Stomach (tissue), 4 donors: Measurements from ENCODE around the gene ZNF526.

ENCODE experiments used
- POLR2A ChIP-seq, 4 donors: fragments of 450-650 bp; IDR thresholded peaks; one replicate each; pipeline ENCODE4 v1.6.1; 2016; ENCODE audit warnings: antibody characterized with exemption in 4 of 4, control low read depth in 2 of 4, mild to moderate bottlenecking in 1 of 4, moderate library complexity in 1 of 4
- POLR2AphosphoS5 ChIP-seq, 3 donors: sonication (generic); formaldehyde crosslinking; IDR thresholded peaks; one replicate each; pipeline ENCODE4 v1.6.1; 2016; ENCODE audit warnings: antibody characterized with exemption in 3 of 3
- TF ChIP-seq, protein P1 (sequence below), 7 experiments: fragments of 450-650 bp in 4 of 7; fragments of 200-600 bp in 3 of 7; sonication (generic) in 3 of 7; IDR thresholded peaks; one replicate each; pipeline ENCODE4 v1.5.1; 2016 to 2019; ENCODE audit warnings: antibody characterized with exemption in 7 of 7, control low read depth in 2 of 7, mild to moderate bottlenecking in 1 of 7

DNA sequence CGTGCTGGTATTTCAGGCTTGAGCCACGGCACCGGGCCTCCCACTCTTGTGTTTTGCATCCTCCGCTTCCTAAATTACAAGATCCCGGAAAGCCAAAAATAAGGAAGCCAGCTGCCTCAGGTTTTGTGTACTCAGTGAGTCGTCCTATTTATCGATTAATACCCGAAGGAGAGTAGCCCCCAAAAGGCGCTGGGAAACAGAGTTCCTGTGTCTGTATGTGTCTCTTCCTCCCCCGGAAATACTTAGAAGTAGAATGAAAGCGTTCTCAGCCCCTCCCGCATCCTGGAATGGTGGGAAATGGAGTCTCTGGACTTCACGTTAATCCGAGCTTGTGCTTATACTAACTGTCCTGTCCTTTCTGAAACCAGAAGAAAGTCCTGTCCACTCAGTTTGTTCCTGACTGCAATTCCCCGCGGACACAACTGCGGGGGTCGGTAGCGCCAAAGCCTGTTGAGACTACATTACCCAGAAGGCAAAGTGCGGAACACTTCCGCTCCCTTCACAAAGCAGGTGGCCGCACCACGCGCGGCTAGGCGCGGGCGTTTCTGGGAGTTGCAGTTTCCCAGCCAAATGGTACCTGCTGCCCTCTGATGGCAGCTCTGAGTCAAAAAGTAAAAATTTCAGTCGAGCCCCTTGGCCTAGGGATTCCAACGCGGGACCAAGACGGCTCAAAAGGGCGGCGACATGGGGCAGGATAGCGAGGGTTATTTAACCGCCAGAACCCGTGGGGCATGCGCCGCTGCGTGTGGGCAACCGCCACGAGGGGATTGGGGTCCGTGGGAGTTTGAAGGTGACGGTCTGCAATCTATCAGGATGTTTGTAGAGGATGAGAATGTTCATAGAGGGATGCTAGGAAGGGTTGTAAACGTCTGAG is 24.5 kb downstream of the ZNF526 start:
- TF ChIP-seq, protein P1, sequence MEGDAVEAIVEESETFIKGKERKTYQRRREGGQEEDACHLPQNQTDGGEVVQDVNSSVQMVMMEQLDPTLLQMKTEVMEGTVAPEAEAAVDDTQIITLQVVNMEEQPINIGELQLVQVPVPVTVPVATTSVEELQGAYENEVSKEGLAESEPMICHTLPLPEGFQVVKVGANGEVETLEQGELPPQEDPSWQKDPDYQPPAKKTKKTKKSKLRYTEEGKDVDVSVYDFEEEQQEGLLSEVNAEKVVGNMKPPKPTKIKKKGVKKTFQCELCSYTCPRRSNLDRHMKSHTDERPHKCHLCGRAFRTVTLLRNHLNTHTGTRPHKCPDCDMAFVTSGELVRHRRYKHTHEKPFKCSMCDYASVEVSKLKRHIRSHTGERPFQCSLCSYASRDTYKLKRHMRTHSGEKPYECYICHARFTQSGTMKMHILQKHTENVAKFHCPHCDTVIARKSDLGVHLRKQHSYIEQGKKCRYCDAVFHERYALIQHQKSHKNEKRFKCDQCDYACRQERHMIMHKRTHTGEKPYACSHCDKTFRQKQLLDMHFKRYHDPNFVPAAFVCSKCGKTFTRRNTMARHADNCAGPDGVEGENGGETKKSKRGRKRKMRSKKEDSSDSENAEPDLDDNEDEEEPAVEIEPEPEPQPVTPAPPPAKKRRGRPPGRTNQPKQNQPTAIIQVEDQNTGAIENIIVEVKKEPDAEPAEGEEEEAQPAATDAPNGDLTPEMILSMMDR (IDR thresholded peaks at IDR 0.05) = peak in 5 of 7 experiments; percentile 18 to 78 (median 41)
- TF ChIP-seq POLR2AphosphoS5 (IDR thresholded peaks at IDR 0.05) (peak; percentile 58 to 91 (median 74)), POLR2A (IDR thresholded peaks at IDR 0.05) (no peak)
